GM21737 (cell line): ENCODE measurements around the gene VWA8.
"Not testable (repeated sequence)": the region's sequence is repeated elsewhere in the genome, so short reads cannot be mapped to it uniquely, and the experiment has no call there.

Experiments used
- ATAC-seq: cut with Tn5 transposase; IDR thresholded peaks from one replicate; pipeline ENCODE4 v1.9.1; 2021; ENCODE audit warnings: mild to moderate bottlenecking, moderate library complexity; ENCODE audit not compliant: unreplicated experiment

VWA8 gene

GRCh38 chr13:41597348-41598041 is 363.4 kb downstream of the VWA8 start:
- ATAC-seq: no peak

- ATAC-seq: no peak
These were observed 364.7 kb downstream of the VWA8 start for GRCh38 chr13:41596190-41596589.

- no peak for ATAC-seq
These were observed 365.6 kb downstream of the VWA8 start for GRCh38 chr13:41595298-41595697.

GRCh38 chr13:41590643-41591042 is 370.3 kb downstream of the VWA8 start:
- no peak for ATAC-seq

- ATAC-seq: no peak
These were observed 370.8 kb downstream of the VWA8 start for GRCh38 chr13:41590122-41590521.

GRCh38 chr13:41589434-41589833 is 371.5 kb downstream of the VWA8 start:
- no peak for ATAC-seq

- no peak for ATAC-seq
These were observed 372.0 kb downstream of the VWA8 start for GRCh38 chr13:41588899-41589298.

GRCh38 chr13:41588448-41588847 is 372.5 kb downstream of the VWA8 start:
- ATAC-seq: no peak

- ATAC-seq: no peak
These were observed 373.4 kb downstream of the VWA8 start for GRCh38 chr13:41587490-41587889.

- ATAC-seq: no peak
These were observed 374.7 kb downstream of the VWA8 start for GRCh38 chr13:41586216-41586615.

- ATAC-seq: no peak
These were observed 378.9 kb downstream of the VWA8 start for GRCh38 chr13:41582027-41582463.

GRCh38 chr13:41580345-41580744 is 380.6 kb downstream of the VWA8 start:
- ATAC-seq: no peak

GRCh38 chr13:41579881-41580280 is 381.0 kb downstream of the VWA8 start:
- no peak for ATAC-seq

GRCh38 chr13:41579168-41579567 is 381.7 kb downstream of the VWA8 start:
- no peak for ATAC-seq

GRCh38 chr13:41578371-41578770 is 382.5 kb downstream of the VWA8 start:
- ATAC-seq: no peak

GRCh38 chr13:41577436-41577835 is 383.5 kb downstream of the VWA8 start:
- no peak for ATAC-seq

GRCh38 chr13:41573640-41574039 is 387.3 kb downstream of the VWA8 start:
- not testable (repeated sequence) for ATAC-seq

- not testable (repeated sequence) for ATAC-seq
These were observed 389.0 kb downstream of the VWA8 start for GRCh38 chr13:41571817-41572340.

GRCh38 chr13:41568972-41569351 is 391.9 kb downstream of the VWA8 start:
- no peak for ATAC-seq

GRCh38 chr13:41568143-41568971 is 392.6 kb downstream of the VWA8 start:
- no peak for ATAC-seq

- no peak for ATAC-seq
These were observed 393.5 kb downstream of the VWA8 start for GRCh38 chr13:41567363-41567762.

- ATAC-seq: no peak
These were observed 395.1 kb downstream of the VWA8 start for GRCh38 chr13:41565846-41566245.
